ENCODE results near the gene APP.

GRCh38 chr21:26167593-26167992 is 3.0 kb downstream of the APP start:
- TF ChIP-seq, protein P1, sequence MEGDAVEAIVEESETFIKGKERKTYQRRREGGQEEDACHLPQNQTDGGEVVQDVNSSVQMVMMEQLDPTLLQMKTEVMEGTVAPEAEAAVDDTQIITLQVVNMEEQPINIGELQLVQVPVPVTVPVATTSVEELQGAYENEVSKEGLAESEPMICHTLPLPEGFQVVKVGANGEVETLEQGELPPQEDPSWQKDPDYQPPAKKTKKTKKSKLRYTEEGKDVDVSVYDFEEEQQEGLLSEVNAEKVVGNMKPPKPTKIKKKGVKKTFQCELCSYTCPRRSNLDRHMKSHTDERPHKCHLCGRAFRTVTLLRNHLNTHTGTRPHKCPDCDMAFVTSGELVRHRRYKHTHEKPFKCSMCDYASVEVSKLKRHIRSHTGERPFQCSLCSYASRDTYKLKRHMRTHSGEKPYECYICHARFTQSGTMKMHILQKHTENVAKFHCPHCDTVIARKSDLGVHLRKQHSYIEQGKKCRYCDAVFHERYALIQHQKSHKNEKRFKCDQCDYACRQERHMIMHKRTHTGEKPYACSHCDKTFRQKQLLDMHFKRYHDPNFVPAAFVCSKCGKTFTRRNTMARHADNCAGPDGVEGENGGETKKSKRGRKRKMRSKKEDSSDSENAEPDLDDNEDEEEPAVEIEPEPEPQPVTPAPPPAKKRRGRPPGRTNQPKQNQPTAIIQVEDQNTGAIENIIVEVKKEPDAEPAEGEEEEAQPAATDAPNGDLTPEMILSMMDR (IDR thresholded peaks at IDR 0.05) = no peak
- no peak for TF ChIP-seq POLR2A (IDR thresholded peaks at IDR 0.05)
- no peak for TF ChIP-seq POLR2AphosphoS5 (IDR thresholded peaks at IDR 0.05)
- no peak for TF ChIP-seq EP300 (IDR thresholded peaks at IDR 0.05)
